B cell (primary cell): ENCODE data around the gene ZNF562. TPM values are rescaled to one million over a fixed set of nuclear protein-coding genes. Genes with fewer than 3 reads are reported as not detected.

Experiments used
- ATAC-seq: fragments of 200-7000 bp; cut with Tn5 transposase; one replicate; pipeline ENCODE4 v1.10.0; 2021; ENCODE audit warnings: low read depth, mild to moderate bottlenecking, moderate number of reproducible peaks, moderate library complexity
- CTCF ChIA-PET: fragments of 350-600 bp; sonication (Branson Sonifier 250); formaldehyde crosslinking; loops from one replicate; lab custom pipeline; 2021; ENCODE audit warnings: antibody characterized with exemption, inconsistent platforms; lab: Charles Lee
- POLR2A ChIA-PET: fragments of 350-600 bp; sonication (Branson Sonifier 250); formaldehyde crosslinking; loops from one replicate; lab custom pipeline; 2021; ENCODE audit warnings: antibody characterized with exemption; lab: Charles Lee
- DNase-seq: peaks from one replicate; pipeline ENCODE4 v3.0.0; 2013
- H2AFZ ChIP-seq: 2 replicates; pipeline ENCODE4 v1.6.1; 2012; ENCODE audit warnings: mild to moderate bottlenecking, low read depth, low read length; ENCODE audit not compliant: insufficient read depth, poor library complexity, severe bottlenecking
- H3K27ac ChIP-seq, 2 donors: 1 replicate in 1 of 2; 2 replicates in 1 of 2; pipeline ENCODE4 v1.5.1; 2012 to 2013; ENCODE audit warnings: low read length in 2 of 2, mild to moderate bottlenecking in 2 of 2, moderate library complexity in 1 of 2
- H3K27me3 ChIP-seq, 4 experiments: fragments of 200-600 bp in 1 of 4; sonication (generic) in 1 of 4; replicated peaks in 1 of 4; 1 replicate in 2 of 4; 2 replicates in 2 of 4; pipeline versions ENCODE4 v1.6.1 to v1.7.0; 2013 to 2016; ENCODE audit warnings: low read length in 3 of 4, mild to moderate bottlenecking in 2 of 4, mixed read lengths in 1 of 4, moderate library complexity in 1 of 4; ENCODE audit not compliant: insufficient read depth in 4 of 4, control insufficient read depth in 3 of 4; ENCODE audit errors: control extremely low read depth in 1 of 4
- H3K36me3 ChIP-seq, 2 experiments: replicated peaks in 1 of 2; 1 replicate in 1 of 2; 2 replicates in 1 of 2; pipeline versions ENCODE4 v1.6.1 to v1.7.1; 2013; ENCODE audit warnings: low read length in 1 of 2; ENCODE audit not compliant: insufficient read depth in 2 of 2, control insufficient read depth in 1 of 2; ENCODE audit errors: control extremely low read depth in 1 of 2, extremely low read depth in 1 of 2
- H3K4me1 ChIP-seq, 2 donors: fragments of 200-600 bp in 1 of 2; sonication (generic) in 1 of 2; 1 replicate in 1 of 2; 2 replicates in 1 of 2; pipeline versions ENCODE4 v1.5.1 to v1.6.1; 2013 to 2017; ENCODE audit warnings: low read length in 2 of 2; ENCODE audit not compliant: control insufficient read depth in 2 of 2, insufficient read depth in 2 of 2
- H3K4me2 ChIP-seq: replicated peaks from 2 replicates; pipeline ENCODE3; 2012; ENCODE audit warnings: mild to moderate bottlenecking, low read depth, low read length; ENCODE audit not compliant: poor library complexity, severe bottlenecking
- H3K4me3 ChIP-seq, 5 experiments: fragments of 200-600 bp in 1 of 5; sonication (generic) in 1 of 5; 1 replicate in 3 of 5; 2 replicates in 2 of 5; pipeline versions ENCODE4 v1.5.1 to v1.7.0; 2011 to 2016; ENCODE audit warnings: low read length in 4 of 5, mild to moderate bottlenecking in 4 of 5, low read depth in 2 of 5, control low read depth in 1 of 5, moderate library complexity in 1 of 5; ENCODE audit not compliant: insufficient read depth in 1 of 5; ENCODE audit errors: control extremely low read depth in 1 of 5, extremely low read depth in 1 of 5
- H3K79me2 ChIP-seq: fragments of 200-600 bp; sonication (generic); one replicate; pipeline ENCODE4 v1.6.0; 2016; ENCODE audit warnings: low read length; ENCODE audit not compliant: control insufficient read depth, insufficient read depth
- H3K9ac ChIP-seq: fragments of 200-600 bp; sonication (generic); 2 replicates; pipeline ENCODE4 v1.6.1; 2017; ENCODE audit warnings: mild to moderate bottlenecking, low read length, moderate library complexity
- H3K9me3 ChIP-seq, 3 donors: one replicate each; pipeline versions ENCODE4 v1.6.1 to v1.7.1; 2013; ENCODE audit warnings: low read length in 2 of 3; ENCODE audit not compliant: control insufficient read depth in 2 of 3, insufficient read depth in 1 of 3; ENCODE audit errors: control extremely low read depth in 1 of 3
- H4K20me1 ChIP-seq: 2 replicates; pipeline ENCODE4 v1.6.0; 2012; ENCODE audit warnings: mild to moderate bottlenecking, low read length; ENCODE audit not compliant: insufficient read depth, control insufficient read depth, poor library complexity, severe bottlenecking
- H3K27ac Mint-ChIP-seq: one replicate; pipeline ENCODE4 v1.8.0; 2021; ENCODE audit warnings: mixed read lengths
- H3K27me3 Mint-ChIP-seq: one replicate; pipeline ENCODE4 v1.8.0; 2021; ENCODE audit warnings: mixed read lengths
- H3K4me1 Mint-ChIP-seq: one replicate; pipeline ENCODE4 v1.8.0; 2021; ENCODE audit warnings: mixed read lengths
- H3K4me3 Mint-ChIP-seq: one replicate; pipeline ENCODE4 v1.8.0; 2021; ENCODE audit warnings: mixed read lengths
- H3K9me3 Mint-ChIP-seq: one replicate; pipeline ENCODE4 v1.8.0; 2022; ENCODE audit warnings: mixed read lengths; ENCODE audit not compliant: insufficient read depth
- EZH2 ChIP-seq: IDR thresholded peaks from 2 replicates; pipeline ENCODE4 v1.6.1; 2012; ENCODE audit warnings: borderline replicate concordance, low read depth, mild to moderate bottlenecking, moderate library complexity, low read length; ENCODE audit not compliant: insufficient read depth, poor library complexity, severe bottlenecking
- WGBS: methylation state at CpG from one replicate; pipeline ENCODE4 v1.1.5; 2013; ENCODE audit warnings: missing lambda C conversion rate; ENCODE audit not compliant: insufficient coverage; 5-methylcytosine and 5-hydroxymethylcytosine counted together
- intact Hi-C: fragments of 100-400 bp; cut with micrococcal nuclease; formaldehyde crosslinking; loops from one replicate; pipeline ENCODE4 v1.10.0; 2022
- polyA plus RNA-seq: library from polyadenylated mRNA; depleted of rRNA; stranded (reverse); fragments of >200 nt; gene quantifications from 2 replicates; pipeline ENCODE4 v1.2.3, GENCODE V29; 2012
- total RNA-seq, 2 donors: library from RNA; stranded (reverse); fragments of 120-200 nt in 1 of 2; gene quantifications; 1 replicate in 1 of 2; 2 replicates in 1 of 2; pipeline versions ENCODE4 v1.2.3 to v1.2.4, GENCODE V29; 2013 to 2022
- TF ChIP-seq, protein P1 (sequence below): fragments of 200-600 bp; IDR thresholded peaks from one replicate; pipeline ENCODE4 v1.8.0; 2022; ENCODE audit warnings: antibody characterized with exemption, mild to moderate bottlenecking

The ZNF562 gene
- total and polyA plus RNA-seq, 2 donors (not counting 1 experiment from before 2014, with no cell fraction given): 4.1 to 31.8 TPM

DNA sequence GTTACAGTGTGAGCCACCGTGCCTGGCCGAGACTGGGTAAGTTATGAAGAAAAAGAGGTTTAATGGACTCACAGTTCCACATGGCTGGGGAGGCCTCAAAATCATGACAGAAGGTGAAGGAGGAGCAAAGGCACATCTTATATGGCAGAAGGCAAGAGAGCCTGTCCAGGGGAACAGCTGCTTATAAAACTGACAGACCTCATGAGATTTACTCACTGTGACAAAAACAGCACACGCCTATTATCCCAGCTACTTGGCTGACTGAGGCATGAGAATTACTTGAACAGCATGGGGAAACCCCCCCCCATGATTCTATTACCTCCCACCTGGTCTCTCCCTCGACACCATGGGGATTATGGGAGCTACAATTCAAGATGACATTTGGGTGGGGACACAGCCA lies 30.4 kb downstream of the ZNF562 start:
- Histone ChIP-seq H3K79me2 (no peaks in the 10 kb centered on the region), H3K9me3 (peaks cover 0 to 3% (median 0%) of the 10 kb centered on the region in 3 donors), H2AFZ (no peak overlapping the region), H3K9ac (no peak overlapping the region), H3K27me3 (no peaks in the 10 kb centered on the region), H3K4me1 (no peaks in the 10 kb centered on the region), H3K4me3 (no peak overlapping the region), H3K4me2 (no peak overlapping the region), H3K36me3 (peaks cover 1 to 6% of the 10 kb centered on the region in 2 experiments), H3K27ac (no peak overlapping the region), H4K20me1 (no peaks in the 10 kb centered on the region)
- CTCF ChIA-PET: no interaction called here
- Mint-ChIP-seq H3K9me3 (no peaks in the 10 kb centered on the region), H3K4me3 (no peak overlapping the region), H3K4me1 (no peaks in the 10 kb centered on the region), H3K27ac (no peak overlapping the region), H3K27me3 (no peaks in the 10 kb centered on the region)
- POLR2A ChIA-PET: no interaction called here
- WGBS: 86% methylated on average over 4 of the region's 4 CpGs
- DNase-seq: no peak
- no peak for ATAC-seq
- intact Hi-C loops: no loop called here
- TF ChIP-seq, protein P1, sequence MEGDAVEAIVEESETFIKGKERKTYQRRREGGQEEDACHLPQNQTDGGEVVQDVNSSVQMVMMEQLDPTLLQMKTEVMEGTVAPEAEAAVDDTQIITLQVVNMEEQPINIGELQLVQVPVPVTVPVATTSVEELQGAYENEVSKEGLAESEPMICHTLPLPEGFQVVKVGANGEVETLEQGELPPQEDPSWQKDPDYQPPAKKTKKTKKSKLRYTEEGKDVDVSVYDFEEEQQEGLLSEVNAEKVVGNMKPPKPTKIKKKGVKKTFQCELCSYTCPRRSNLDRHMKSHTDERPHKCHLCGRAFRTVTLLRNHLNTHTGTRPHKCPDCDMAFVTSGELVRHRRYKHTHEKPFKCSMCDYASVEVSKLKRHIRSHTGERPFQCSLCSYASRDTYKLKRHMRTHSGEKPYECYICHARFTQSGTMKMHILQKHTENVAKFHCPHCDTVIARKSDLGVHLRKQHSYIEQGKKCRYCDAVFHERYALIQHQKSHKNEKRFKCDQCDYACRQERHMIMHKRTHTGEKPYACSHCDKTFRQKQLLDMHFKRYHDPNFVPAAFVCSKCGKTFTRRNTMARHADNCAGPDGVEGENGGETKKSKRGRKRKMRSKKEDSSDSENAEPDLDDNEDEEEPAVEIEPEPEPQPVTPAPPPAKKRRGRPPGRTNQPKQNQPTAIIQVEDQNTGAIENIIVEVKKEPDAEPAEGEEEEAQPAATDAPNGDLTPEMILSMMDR: no peak
- TF ChIP-seq EZH2: no peak

DNA sequence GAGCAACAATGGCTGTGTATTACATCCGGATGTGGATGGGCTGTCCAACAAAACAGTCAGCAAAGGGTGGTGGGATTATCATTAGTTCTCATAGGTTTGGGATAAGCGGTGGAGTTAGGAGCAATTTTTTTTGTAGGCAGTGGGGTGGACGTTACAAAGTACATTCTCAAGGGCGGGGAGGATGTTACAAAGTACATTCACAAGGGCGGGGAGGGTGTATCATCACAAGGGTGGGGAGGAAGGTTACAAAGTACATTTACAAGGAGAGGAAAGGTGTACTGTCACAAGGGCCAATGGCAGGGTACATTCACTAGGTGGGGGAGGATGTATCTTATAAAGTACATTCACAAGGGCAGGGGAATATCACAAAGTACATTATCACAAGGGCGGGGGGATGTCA lies 33.1 kb downstream of the ZNF562 start:
- peaks cover 1 to 3% of the 10 kb centered on the region in 2 experiments for H3K36me3 ChIP-seq
- no peak overlapping the region for H3K9ac ChIP-seq
- Mint-ChIP-seq H3K4me3 (no peak overlapping the region), H3K9me3 (no peaks in the 10 kb centered on the region), H3K27me3 (no peaks in the 10 kb centered on the region), H3K4me1 (no peaks in the 10 kb centered on the region), H3K27ac (no peak overlapping the region)
- ChIA-PET POLR2A (no interaction called here), CTCF (no interaction called here)
- peaks cover 0 to 3% (median 0%) of the 10 kb centered on the region in 3 donors for H3K9me3 ChIP-seq
- intact Hi-C loops: no loop called here
- H4K20me1 ChIP-seq: no peaks in the 10 kb centered on the region
- no peak for ATAC-seq
- no peak overlapping the region for H3K4me2 ChIP-seq
- no peak overlapping the region for H2AFZ ChIP-seq
- H3K4me1 ChIP-seq: no peaks in the 10 kb centered on the region
- no peak for DNase-seq
- H3K27ac ChIP-seq: no peak overlapping the region
- WGBS: 96% methylated on average over 4 of the region's 6 CpGs
- no peak overlapping the region for H3K4me3 ChIP-seq
- H3K79me2 ChIP-seq: no peaks in the 10 kb centered on the region
- H3K27me3 ChIP-seq: no peaks in the 10 kb centered on the region
- TF ChIP-seq, protein P1: no peak
- no peak for TF ChIP-seq EZH2
